GDM1 (cell line): ENCODE data around the gene FBN3.
"Not testable (repeated sequence)": the region's sequence is repeated elsewhere in the genome, so short reads cannot be mapped to it uniquely, and the experiment has no call there.

Experiments
- DNase-seq: peaks from one replicate; lab custom pipeline; 2025; lab: John Stamatoyannopoulos, UW

FBN3 gene

GRCh38 chr19:8149261-8150094 lies at the start of gene FBN3:
Gene FBN3, minus strand, starts transcription at chr19:8149592. Its CDS starts 2,112 bp downstream, at chr19:8147480.
- DNase-seq: no peak

DNA sequence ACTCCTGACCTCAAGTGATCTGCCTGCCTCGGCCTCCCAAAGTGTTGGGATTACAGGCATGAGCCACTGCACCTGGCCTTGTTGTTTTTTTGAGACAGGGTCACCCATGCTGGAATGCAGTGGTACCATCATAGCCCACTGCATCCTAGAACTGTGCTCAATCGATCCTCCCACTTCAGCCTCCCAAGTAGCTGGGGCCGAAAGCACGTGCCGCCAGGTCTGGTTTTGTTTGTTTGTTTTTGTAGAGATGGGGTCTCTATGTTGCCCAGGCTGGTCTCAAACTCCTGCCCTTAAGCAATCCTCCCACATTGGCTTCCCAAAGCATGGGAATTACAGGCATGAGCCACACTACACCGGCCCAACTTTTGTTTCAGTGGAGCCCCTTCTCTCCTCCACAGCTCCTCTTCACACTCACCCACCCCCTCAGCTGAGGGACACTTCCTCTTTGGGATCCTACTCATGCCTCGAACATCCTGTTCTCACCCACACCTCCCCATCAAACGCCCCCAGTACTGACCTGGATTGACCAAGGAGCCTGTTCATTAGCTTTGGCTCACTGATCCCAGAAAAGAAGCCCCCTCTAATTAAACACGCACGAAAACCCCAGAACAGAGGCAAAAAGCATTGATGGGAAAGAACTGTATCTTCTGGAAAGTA lies 47.0 kb upstream of the FBN3 start:
- peak; percentile 45 for DNase-seq

DNA sequence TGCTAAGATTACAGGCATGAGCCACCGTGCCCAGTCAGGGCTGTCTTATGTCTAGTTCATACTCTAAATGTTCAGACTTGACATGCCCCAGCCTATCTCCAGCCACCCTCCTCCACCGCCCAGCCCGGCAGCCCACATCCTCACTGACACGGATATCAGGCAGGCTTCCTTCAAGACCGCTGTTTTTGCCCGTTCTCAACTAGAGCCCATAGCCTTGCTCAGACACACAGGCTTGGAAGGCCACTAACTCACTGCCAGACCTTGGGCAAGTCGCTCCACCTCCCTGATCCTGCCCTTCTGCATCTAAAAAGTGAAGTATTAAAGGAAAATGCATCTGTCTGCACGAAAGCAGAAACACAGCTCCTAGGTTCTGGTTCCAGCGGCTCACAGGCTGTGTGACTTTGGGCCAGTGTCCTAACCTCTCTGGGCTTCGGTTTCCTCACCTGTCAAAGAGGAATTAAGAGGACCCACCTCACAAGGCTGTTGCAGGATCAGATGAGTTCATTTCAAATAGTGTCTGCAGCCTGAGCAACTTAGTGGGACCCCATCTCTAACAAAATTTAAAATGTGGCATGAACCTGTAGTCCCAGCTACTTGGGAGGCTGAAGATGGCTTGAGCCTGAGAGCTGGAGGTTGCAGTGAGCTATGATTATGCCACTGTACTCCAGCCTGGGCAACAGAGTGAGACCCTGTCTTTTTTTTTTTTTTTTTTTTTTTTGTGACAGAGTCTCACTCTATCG lies 45.3 kb upstream of the FBN3 start:
- peak; percentile 84 for DNase-seq

GRCh38 chr19:8192221-8192820 lies 42.9 kb upstream of the FBN3 start:
- no peak for DNase-seq

DNA sequence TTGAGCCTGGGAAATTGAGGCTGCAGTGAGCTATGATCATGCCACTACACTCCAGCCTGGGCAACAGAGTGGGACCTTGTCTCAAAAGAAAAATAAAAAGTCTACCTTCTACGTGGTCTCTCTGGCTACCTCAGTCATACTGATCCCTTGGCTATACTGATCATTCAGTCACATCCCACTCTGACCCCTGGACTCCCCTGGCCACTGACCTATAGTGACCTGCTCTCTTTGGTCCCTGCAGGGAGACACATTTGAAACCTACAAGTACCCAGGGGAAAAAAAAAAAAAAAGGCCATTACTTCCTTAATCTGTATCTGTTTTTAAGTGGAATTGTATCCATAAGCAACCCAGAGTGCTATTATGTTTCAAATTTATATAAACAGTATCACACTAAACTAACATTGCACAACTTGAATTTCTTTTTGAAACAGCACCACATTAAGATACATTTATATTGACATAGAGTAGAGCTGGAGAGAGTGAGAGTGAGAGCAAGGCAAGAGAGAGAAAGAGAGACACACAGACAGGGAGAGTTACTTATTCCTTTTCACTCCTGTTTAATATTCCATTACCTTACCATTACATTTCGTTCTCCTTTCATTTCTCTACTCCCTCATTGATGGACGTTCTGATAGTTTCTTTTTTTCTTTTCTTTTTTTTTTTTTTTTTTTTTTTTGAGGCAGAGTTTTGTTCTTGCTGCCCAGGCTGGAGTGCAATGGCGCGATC lies 36.1 kb upstream of the FBN3 start:
- no peak for DNase-seq

DNA sequence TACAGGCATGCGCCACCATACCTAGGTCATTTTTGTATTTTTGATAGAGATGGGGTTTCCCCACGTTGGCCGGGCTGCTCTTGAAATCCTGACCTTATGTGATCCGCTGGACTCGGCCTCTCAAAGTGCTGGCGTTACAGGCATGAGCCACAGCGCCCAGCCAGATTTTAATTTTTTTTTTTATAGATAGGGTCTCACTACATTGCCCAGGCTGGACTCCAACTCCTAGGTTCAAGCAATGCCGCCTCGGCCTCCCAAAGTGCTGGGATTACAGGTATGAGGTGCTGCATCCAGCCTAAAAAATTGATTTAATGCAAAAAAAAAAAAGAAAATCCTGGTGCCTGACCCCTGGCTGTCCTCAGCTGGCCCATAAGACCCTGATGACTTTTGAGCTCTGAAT lies 34.9 kb upstream of the FBN3 start:
- DNase-seq: no peak

GRCh38 chr19:8180018-8180417 lies 30.6 kb upstream of the FBN3 start:
- DNase-seq: no peak

DNA sequence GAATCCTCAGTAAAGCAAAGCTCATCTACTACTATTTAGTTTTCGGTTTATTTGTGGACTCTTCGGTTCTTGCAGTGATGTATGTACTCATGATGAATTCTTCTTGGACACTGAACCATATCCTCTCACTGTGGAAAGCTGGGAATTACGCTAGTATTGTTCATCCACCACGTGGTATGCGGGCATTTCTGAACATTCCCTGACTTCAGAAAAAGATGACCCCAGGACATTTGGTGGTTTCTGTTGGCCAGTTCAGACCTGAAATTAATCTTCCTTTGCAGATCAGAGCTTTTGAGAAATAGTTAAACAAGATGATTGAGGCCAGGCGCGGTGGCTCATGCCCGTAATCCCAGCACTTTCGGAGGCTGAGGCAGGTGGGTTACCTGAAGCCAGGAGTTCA lies 25.3 kb upstream of the FBN3 start:
- DNase-seq: no peak

GRCh38 chr19:8168537-8168936 lies 19.1 kb upstream of the FBN3 start:
- DNase-seq: no peak

GRCh38 chr19:8167985-8168384 lies 18.6 kb upstream of the FBN3 start:
- DNase-seq: no peak

DNA sequence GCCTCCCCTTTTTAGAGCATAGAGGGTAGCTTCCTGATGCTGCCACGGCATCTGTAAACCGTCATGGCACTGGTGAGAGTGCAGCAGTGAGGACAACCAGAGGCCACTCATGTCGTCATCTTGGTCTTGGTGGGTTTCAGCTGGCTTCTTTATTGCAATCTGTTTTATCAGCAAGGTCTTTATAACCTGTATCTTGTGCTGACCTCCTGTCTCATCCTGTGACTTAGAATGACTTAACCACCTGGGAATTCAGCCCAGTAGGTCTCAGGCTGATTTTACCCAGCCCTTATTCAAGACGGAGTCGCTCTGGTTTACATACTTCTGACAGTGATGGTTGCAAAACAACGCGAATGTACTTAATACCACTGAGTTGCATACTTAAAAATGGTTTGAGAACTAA lies 14.4 kb upstream of the FBN3 start:
- DNase-seq: no peak

- peak; percentile 21 for DNase-seq
Observed at GRCh38 chr19:8161135-8161646, 11.8 kb upstream of the FBN3 start.

- not testable (repeated sequence) for DNase-seq
Observed at GRCh38 chr19:8159322-8159721, 9.9 kb upstream of the FBN3 start.

DNA sequence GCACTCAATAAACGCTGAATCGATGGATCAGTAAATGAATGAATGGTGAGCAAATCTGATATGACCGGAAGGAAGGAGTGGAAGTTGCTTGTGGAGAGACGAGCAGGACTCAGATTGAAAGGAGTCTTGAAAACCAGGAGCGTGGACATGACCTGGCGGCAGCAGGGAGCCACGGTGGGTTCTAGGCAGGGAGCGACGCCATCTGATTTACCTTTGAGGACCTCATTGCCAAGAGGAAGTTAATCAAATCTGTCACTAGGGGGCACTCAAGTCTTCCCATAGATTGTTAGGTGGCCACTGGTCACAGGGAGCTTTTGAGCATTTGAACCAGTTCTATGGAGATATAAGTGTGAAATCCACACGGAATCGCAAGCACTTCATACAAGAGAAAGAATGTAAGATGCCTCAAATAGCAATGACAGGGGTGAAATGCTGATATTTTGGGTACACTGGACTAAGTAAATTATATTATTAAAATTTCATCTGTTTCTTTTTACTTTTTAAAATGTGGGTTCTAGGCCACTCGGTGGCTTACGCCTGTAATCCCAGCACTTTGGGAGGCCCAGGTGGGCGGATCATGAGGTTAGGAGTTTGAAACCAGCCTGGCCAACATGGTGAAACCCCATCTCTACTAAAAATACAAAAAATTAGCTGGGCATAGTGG lies 9.2 kb upstream of the FBN3 start:
- peak; percentile 66 for DNase-seq

- no peak for DNase-seq
Observed at GRCh38 chr19:8155318-8155717, 5.9 kb upstream of the FBN3 start.

- DNase-seq: not testable (repeated sequence)
Observed at GRCh38 chr19:8154014-8154413, 4.6 kb upstream of the FBN3 start.

DNA sequence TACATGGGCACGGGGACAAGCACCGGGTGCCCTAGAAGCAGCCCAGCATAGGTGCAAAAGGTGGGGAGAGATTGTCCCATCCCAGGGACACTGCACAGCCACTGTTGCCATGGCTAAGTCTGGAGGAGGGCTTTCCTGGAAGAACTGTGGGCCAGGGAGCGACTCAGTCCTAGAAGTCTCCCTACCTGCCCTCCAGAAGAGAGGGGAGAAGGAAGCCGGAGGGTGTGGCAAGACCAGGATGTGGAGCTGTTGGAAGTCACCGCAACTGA lies 2.3 kb upstream of the FBN3 start:
- DNase-seq: no peak

GRCh38 chr19:8150998-8151766 lies 1.8 kb upstream of the FBN3 start:
- no peak for DNase-seq

DNA sequence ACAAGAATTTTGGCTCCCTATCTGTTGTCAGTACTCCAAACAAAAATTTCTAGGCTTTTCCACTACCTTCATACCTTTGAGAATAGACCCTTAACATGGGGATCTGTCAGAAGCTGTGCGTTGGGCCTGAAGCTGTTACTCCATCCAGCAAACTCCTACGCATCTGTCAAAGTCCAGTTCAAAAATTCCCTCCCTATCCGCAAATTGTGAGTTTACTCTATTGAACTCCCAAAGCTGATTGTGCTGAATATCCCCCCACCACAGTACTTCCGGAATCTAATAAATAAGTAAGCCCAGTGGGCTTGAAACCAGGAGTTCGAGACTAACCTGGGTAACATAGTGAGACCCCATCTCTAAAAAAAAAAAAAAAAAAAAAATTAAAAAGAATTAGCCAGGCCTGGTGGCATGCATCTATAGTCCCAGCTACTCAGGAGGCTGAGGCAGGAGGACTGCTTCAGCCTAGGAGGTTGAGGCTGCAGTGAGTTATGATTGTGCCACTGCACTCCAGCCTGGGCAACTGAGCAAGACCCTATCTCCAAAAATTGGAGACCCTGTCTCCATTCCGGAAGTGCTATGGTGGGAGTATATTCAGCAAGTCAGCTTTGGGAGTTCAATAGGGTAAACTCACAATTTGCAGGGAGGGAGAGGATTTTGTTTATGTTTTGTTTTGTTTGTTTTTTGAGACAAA lies 930 bp upstream of the FBN3 start:
- no peak for DNase-seq
